GM12892 (cell line): Measurements from ENCODE around the gene FUT8.
"Not testable (repeated sequence)": the region's sequence is repeated elsewhere in the genome, so short reads cannot be mapped to it uniquely, and the experiment has no call there.

Experiments used
- DNase-seq: peaks from one replicate; pipeline ENCODE4 v3.0.0; 2011; ENCODE audit not compliant: insufficient read length
- FAIRE-seq: peaks from 2 replicates; lab custom pipeline; 2011; peaks lifted over from hg19 to GRCh38; lab: Jason Lieb, UNC
- POLR2A ChIP-seq: IDR thresholded peaks from 2 replicates; pipeline ENCODE4 v1.6.1; 2011; ENCODE audit warnings: low read depth, low read length, control low read depth
- POLR2AphosphoS5 ChIP-seq: IDR thresholded peaks from 2 replicates; pipeline ENCODE4 v1.6.1; 2011; ENCODE audit warnings: low read depth, low read length, control low read depth
- TAF1 ChIP-seq: IDR thresholded peaks from 2 replicates; pipeline ENCODE4 v1.6.1; 2011; ENCODE audit warnings: low read depth, mild to moderate bottlenecking, control low read depth, low read length, borderline replicate concordance

Gene FUT8

GRCh38 chr14:65419593-65420252 lies 7.2 kb downstream of the FUT8 start:
- TF ChIP-seq TAF1 (no peak), POLR2A (no peak), POLR2AphosphoS5 (no peak)
- FAIRE-seq, result peak; percentile 64
- no peak for DNase-seq

- no peak for FAIRE-seq
- DNase-seq, result no peak
Measured at GRCh38 chr14:65421201-65421981, 8.9 kb downstream of the FUT8 start.

GRCh38 chr14:65422088-65422834 lies 9.7 kb downstream of the FUT8 start:
- TF ChIP-seq POLR2A, result no peak
- TF ChIP-seq TAF1, result no peak
- no peak for TF ChIP-seq POLR2AphosphoS5
- DNase-seq, result no peak
- FAIRE-seq, result no peak

More at GRCh38 chr14:65421201-65421981, 8.9 kb downstream of the FUT8 start:
- no peak for TF ChIP-seq TAF1
- TF ChIP-seq POLR2A, result no peak
- no peak for TF ChIP-seq POLR2AphosphoS5

GRCh38 chr14:65423982-65424381 lies 11.5 kb downstream of the FUT8 start:
- peak; percentile 68 for FAIRE-seq

GRCh38 chr14:65424531-65424930 lies 12.0 kb downstream of the FUT8 start:
- FAIRE-seq (no peak), DNase-seq (no peak)
- TF ChIP-seq TAF1, result no peak
- no peak for TF ChIP-seq POLR2A
- no peak for TF ChIP-seq POLR2AphosphoS5

More at GRCh38 chr14:65423982-65424381, 11.5 kb downstream of the FUT8 start:
- no peak for TF ChIP-seq POLR2AphosphoS5
- no peak for TF ChIP-seq POLR2A
- TF ChIP-seq TAF1, result no peak
- DNase-seq, result no peak

GRCh38 chr14:65425885-65426284 lies 13.4 kb downstream of the FUT8 start:
- FAIRE-seq (no peak), DNase-seq (no peak)
- TF ChIP-seq TAF1 (no peak), POLR2AphosphoS5 (no peak), POLR2A (no peak)

GRCh38 chr14:65426902-65427301 lies 14.4 kb downstream of the FUT8 start:
- FAIRE-seq, DNase-seq: not testable (repeated sequence)

GRCh38 chr14:65428691-65429090 lies 16.2 kb downstream of the FUT8 start:
- no peak for TF ChIP-seq POLR2A
- TF ChIP-seq POLR2AphosphoS5, result no peak
- no peak for TF ChIP-seq TAF1
- peak; percentile 24 for FAIRE-seq
- no peak for DNase-seq

GRCh38 chr14:65429757-65430156 lies 17.2 kb downstream of the FUT8 start:
- TF ChIP-seq TAF1, result no peak
- TF ChIP-seq POLR2A, result no peak
- TF ChIP-seq POLR2AphosphoS5, result no peak
- no peak for DNase-seq
- no peak for FAIRE-seq

- FAIRE-seq (no peak), DNase-seq (no peak)
- TF ChIP-seq POLR2A (no peak), TAF1 (no peak), POLR2AphosphoS5 (no peak)
Measured at GRCh38 chr14:65431245-65431644, 18.7 kb downstream of the FUT8 start.

- DNase-seq, result no peak
- no peak for TF ChIP-seq TAF1
- TF ChIP-seq POLR2A, result no peak
- no peak for TF ChIP-seq POLR2AphosphoS5
- FAIRE-seq, result no peak
Measured at GRCh38 chr14:65431951-65432350, 19.4 kb downstream of the FUT8 start.
